Stimulated activated CD4-positive, alpha-beta T cell treated with anti-CD3 and anti-CD28 coated beads, Interleukin-15, amount 100 ng/mL, for 48 hours (primary cell): ENCODE data around the gene ZNF860.
"Not testable (repeated sequence)": the region's sequence is repeated elsewhere in the genome, so short reads cannot be mapped to it uniquely, and the experiment has no call there.

Source experiments
- DNase-seq, 2 donors: peaks; one replicate each; pipeline ENCODE4 v3.0.0-alpha.2; 2020; ENCODE audit warnings: low read depth in 2 of 2

The ZNF860 gene

GRCh38 chr3:31996195-31996594, 14.6 kb downstream of the ZNF860 start:
- no peak for DNase-seq

- DNase-seq = no peak
Measured at GRCh38 chr3:31997500-31997899, 15.9 kb downstream of the ZNF860 start.

- no peak for DNase-seq
Measured at GRCh38 chr3:31999907-32000439, 18.4 kb downstream of the ZNF860 start.

GRCh38 chr3:32000877-32001276, 19.3 kb downstream of the ZNF860 start:
- DNase-seq = no peak

- DNase-seq = no peak
Measured at GRCh38 chr3:32002561-32003368, 21.2 kb downstream of the ZNF860 start.

- no peak for DNase-seq
Measured at GRCh38 chr3:32003380-32003779, 21.8 kb downstream of the ZNF860 start.

GRCh38 chr3:32004113-32004765, 22.7 kb downstream of the ZNF860 start:
- no peak for DNase-seq

GRCh38 chr3:32009101-32009500, 27.6 kb downstream of the ZNF860 start:
- DNase-seq = no peak

- DNase-seq = no peak
Measured at GRCh38 chr3:32009957-32010356, 28.4 kb downstream of the ZNF860 start.

GRCh38 chr3:32010699-32011098, 29.1 kb downstream of the ZNF860 start:
- DNase-seq = not testable (repeated sequence)

- not testable (repeated sequence) for DNase-seq
Measured at GRCh38 chr3:32015638-32016037, 34.1 kb downstream of the ZNF860 start.

- no peak for DNase-seq
Measured at GRCh38 chr3:32017286-32017685, 35.7 kb downstream of the ZNF860 start.

GRCh38 chr3:32018757-32019564, 37.4 kb downstream of the ZNF860 start:
- DNase-seq = no peak

GRCh38 chr3:32021155-32021554, 39.6 kb downstream of the ZNF860 start:
- no peak for DNase-seq

- no peak for DNase-seq
Measured at GRCh38 chr3:32021748-32022147, 40.2 kb downstream of the ZNF860 start.

- DNase-seq = no peak
Measured at GRCh38 chr3:32022947-32023346, 41.4 kb downstream of the ZNF860 start.

- no peak for DNase-seq
Measured at GRCh38 chr3:32026593-32026992, 45.0 kb downstream of the ZNF860 start.

GRCh38 chr3:32037932-32038267, 56.4 kb downstream of the ZNF860 start:
- DNase-seq = no peak

- DNase-seq = no peak
Measured at GRCh38 chr3:32041316-32041715, 59.8 kb downstream of the ZNF860 start.
